K562 (cell line): ENCODE data around the gene CBL. TPM values are rescaled to one million over a fixed set of nuclear protein-coding genes. Genes with fewer than 3 reads are reported as not detected.
A peak's percentile ranks its signal among the peaks of the same experiment; 100 is the strongest.

Experiments used
- CBX8 ChIP-seq: fragments of 200-600 bp; sonication (generic); IDR thresholded peaks from 2 replicates; pipeline ENCODE4 v1.6.1; 2012; ENCODE audit warnings: borderline replicate concordance, mixed run types, low read depth, mild to moderate bottlenecking, moderate library complexity, mixed read lengths, low read length, control low read depth, inconsistent platforms; ENCODE audit not compliant: poor library complexity, severe bottlenecking; ENCODE audit errors: extremely low read depth
- CREB3 ChIP-seq: fragments of 450-650 bp; conservative IDR thresholded peaks from 2 replicates; pipeline ENCODE4 v1.6.1; 2016; ENCODE audit warnings: missing genetic modification characterization, low read depth, mild to moderate bottlenecking, missing compliant biosample characterization, moderate library complexity
- EP300 ChIP-seq: IDR thresholded peaks from 2 replicates; pipeline ENCODE4 v1.6.1; 2012; ENCODE audit warnings: low read length, improper control_type of control experiment
- MGA ChIP-seq: fragments of 450-650 bp; IDR thresholded peaks from 2 replicates; pipeline ENCODE4 v1.6.1; 2016; ENCODE audit warnings: mild to moderate bottlenecking, moderate library complexity
- MTA1 ChIP-seq: fragments of 450-650 bp; IDR thresholded peaks from 2 replicates; pipeline ENCODE4 v1.6.1; 2017; ENCODE audit warnings: borderline replicate concordance
- NR2F6 ChIP-seq: fragments of 450-650 bp; formaldehyde crosslinking; IDR thresholded peaks from 2 replicates; pipeline ENCODE4 v1.4.0; 2020; ENCODE audit warnings: mild to moderate bottlenecking
- SMAD3 ChIP-seq: fragments of 450-650 bp; formaldehyde crosslinking; conservative IDR thresholded peaks from 2 replicates; pipeline ENCODE4 v1.4.0; 2020; ENCODE audit warnings: mild to moderate bottlenecking
- YY1 ChIP-seq, 3 experiments: IDR thresholded peaks; 2 replicates each; pipeline ENCODE4 v1.6.1; 2011; ENCODE audit warnings: low read length in 2 of 3, mild to moderate bottlenecking in 2 of 3, moderate library complexity in 2 of 3, borderline replicate concordance in 1 of 3, control low read depth in 1 of 3, low read depth in 1 of 3; ENCODE audit not compliant: insufficient read depth in 3 of 3, insufficient replicate concordance in 2 of 3, control insufficient read depth in 1 of 3, insufficient read length in 1 of 3; ENCODE audit errors: extremely low read depth in 1 of 3
- ZBTB1 ChIP-seq: sonication (generic); formaldehyde crosslinking; IDR thresholded peaks from 2 replicates; pipeline ENCODE4 v1.8.1; 2023; ENCODE audit warnings: missing genetic modification reagents, low read depth, mild to moderate bottlenecking, borderline replicate concordance
- ZNF740 ChIP-seq, 3 experiments: fragments of 200-800 bp in 1 of 3; sonication (Bioruptor generic) in 1 of 3; sonication (generic) in 1 of 3; formaldehyde crosslinking in 1 of 3; IDR thresholded peaks; 2 replicates each; pipeline versions ENCODE4 v1.6.1 to v1.8.0; 2016 to 2022; ENCODE audit warnings: mild to moderate bottlenecking in 2 of 3, missing compliant biosample characterization in 2 of 3, missing genetic modification characterization in 2 of 3, missing genetic modification reagents in 1 of 3
- polyA plus RNA-seq, 8 experiments: library from polyadenylated mRNA; depleted of rRNA in 4 of 8; stranded (reverse) in 5 of 8; unstranded in 3 of 8; fragments of >200 nt; fragmentation: Nextera tagmentation in 2 of 8; fragmentation: Illumina TruSeq in 1 of 8; extraction: Ambion mirVana in 2 of 8; extraction: Trizol in 1 of 8; gene quantifications; 2 replicates each; pipeline versions ENCODE4 v1.2.1 to v1.2.3, GENCODE V29; 2011 to 2014; ENCODE audit warnings: inconsistent platforms in 1 of 8, missing spikeins in 1 of 8
- total RNA-seq, 7 experiments: library from RNA; depleted of rRNA in 6 of 7; stranded (reverse); fragments of >200 nt in 6 of 7; fragmentation: Illumina TruSeq in 2 of 7; extraction: Trizol in 2 of 7; gene quantifications; 2 replicates each; pipeline versions ENCODE4 v1.2.1 to v1.2.3, GENCODE V29; 2011 to 2021; ENCODE audit warnings: low replicate concordance in 1 of 7

Gene CBL
- total and polyA plus RNA-seq, 9 of the 15 experiments (the other 6 are each of a cell fraction or from before 2014, with no cell fraction given): 3.2 to 24.9 (median 9.9) TPM

- TF ChIP-seq ZNF740 (CRISPR knock-in tag; IDR thresholded peaks at IDR 0.05) (no peak), ZNF740 (tag; IDR thresholded peaks at IDR 0.05) (no peak), YY1 (IDR thresholded peaks at IDR 0.05; ENCODE audit: borderline replicate concordance in 1 of 3, control insufficient read depth in 1 of 3, extremely low read depth in 1 of 3, insufficient read depth in 3 of 3, insufficient read length in 1 of 3, insufficient replicate concordance in 2 of 3, low read depth in 1 of 3, low read length in 2 of 3) (peak in 2 of 3 experiments; percentile 72 to 75), CBX8 (no peak), SMAD3 (CRISPR knock-in tag) (no peak), MGA (no peak), CREB3 (tag) (no peak), MTA1 (no peak), NR2F6 (CRISPR knock-in tag) (no peak), EP300 (no peak), ZBTB1 (CRISPR knock-in tag) (no peak)
These were observed 37.5 kb upstream of the CBL start, which contains the start of gene NLRX1 (continued) for GRCh38 chr11:119168471-119169281.
